ENCODE results near the gene CAVIN3.
"Not testable (repeated sequence)": the region's sequence is repeated elsewhere in the genome, so short reads cannot be mapped to it uniquely, and the experiment has no call there.

Gene CAVIN3

GRCh38 chr11:6280809-6281208 is 39.5 kb downstream of the CAVIN3 start:
- in situ Hi-C loops (cut with MboI; ENCODE audit: low sequenced_read_pairs), result not testable (repeated sequence)

DNA sequence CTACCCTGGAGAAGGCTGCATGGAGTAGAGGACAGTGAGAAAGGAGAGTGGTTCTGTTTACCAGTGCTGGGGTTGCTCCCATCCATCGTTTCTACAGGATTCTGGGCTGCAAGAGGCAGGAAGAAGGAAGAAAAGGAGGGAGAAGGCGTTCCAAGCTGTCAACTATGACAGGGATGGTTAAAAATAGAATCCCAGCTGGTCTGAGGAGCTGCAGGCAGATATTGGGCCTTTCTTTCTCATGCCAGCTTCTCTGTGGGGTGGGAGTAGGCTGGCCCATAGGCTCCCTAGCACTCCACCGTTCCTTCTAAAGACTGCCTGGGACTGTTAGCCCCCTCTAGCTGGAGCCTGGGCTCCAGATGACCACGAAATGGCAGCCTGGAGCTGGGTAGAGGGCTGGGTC is 47.1 kb downstream of the CAVIN3 start:
- in situ Hi-C loops (cut with MboI; ENCODE audit: low sequenced_read_pairs), result no loop called here

DNA sequence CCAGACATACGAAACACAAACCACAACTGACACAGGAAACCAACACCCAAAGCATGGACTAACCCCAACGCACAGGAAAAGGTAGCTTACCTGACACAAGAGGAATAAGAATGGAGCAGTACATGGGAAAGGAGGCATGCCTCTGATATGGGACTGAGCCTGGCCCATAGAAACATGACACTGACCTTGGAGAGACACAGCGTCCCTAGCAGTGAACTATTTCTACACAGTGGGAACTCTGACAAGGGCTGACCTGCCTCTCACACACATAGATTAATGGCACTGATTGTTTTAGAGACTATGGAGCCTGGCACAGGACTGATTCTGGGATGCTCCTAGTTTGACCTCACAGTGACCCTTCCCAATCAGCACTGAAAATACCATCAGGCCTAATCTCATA is 48.7 kb downstream of the CAVIN3 start:
- in situ Hi-C loops (cut with MboI; ENCODE audit: low sequenced_read_pairs), result no loop called here

GRCh38 chr11:6270584-6271246 is 49.6 kb downstream of the CAVIN3 start:
- in situ Hi-C loops (cut with MboI; ENCODE audit: low sequenced_read_pairs), result no loop called here

DNA sequence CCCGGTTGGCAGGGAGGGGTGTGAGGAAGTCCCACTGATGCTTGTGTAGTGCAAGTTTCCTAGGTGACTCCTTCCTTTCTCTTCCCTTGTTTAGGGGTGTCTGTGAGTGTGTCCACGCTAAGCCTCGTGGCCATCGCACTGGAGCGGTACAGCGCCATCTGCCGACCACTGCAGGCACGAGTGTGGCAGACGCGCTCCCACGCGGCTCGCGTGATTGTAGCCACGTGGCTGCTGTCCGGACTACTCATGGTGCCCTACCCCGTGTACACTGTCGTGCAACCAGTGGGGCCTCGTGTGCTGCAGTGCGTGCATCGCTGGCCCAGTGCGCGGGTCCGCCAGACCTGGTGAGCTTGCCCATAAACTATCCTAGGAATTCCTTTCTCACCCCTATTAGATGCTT is 50.3 kb downstream of the CAVIN3 start:
- in situ Hi-C loops (cut with MboI; ENCODE audit: low sequenced_read_pairs), result no loop called here
